ENCODE data around the gene FAM163A.

Gene FAM163A

GRCh38 chr1:179714623-179715022, 28.5 kb upstream of the FAM163A start:
- no peak overlapping the region for H3K4me3 ChIP-seq
- peaks cover 0 to 14% (median 7%) of the 10 kb centered on the region in 10 experiments; a peak in 15 of 20 replicates for H3K4me1 ChIP-seq
- H3K9me3 ChIP-seq (replicated peaks in 1 of 11) = peaks cover 63 to 68% (median 67%) of the 10 kb centered on the region in 11 experiments
- no peak overlapping the region for H3K27ac ChIP-seq
- no peaks in the 10 kb centered on the region for H3K27me3 ChIP-seq
- 0 out of 22 replicates have a peak, but pooled peaks cover 0 to 3% (median 0%) of the 10 kb centered on the region in 11 experiments for H3K36me3 ChIP-seq
- no peaks in the 10 kb centered on the region for H4K20me1 ChIP-seq
- TF ChIP-seq Cebpa-rat (IDR thresholded peaks at IDR 0.05) = no peak
- no peak overlapping the region for H3K4me2 ChIP-seq
- H3K9ac ChIP-seq = no peak overlapping the region

- no peak overlapping the region for H3K9ac ChIP-seq
- H3K36me3 ChIP-seq = 0 out of 22 replicates have a peak, but pooled peaks cover 0 to 3% (median 0%) of the 10 kb centered on the region in 11 experiments
- H3K4me3 ChIP-seq = no peak overlapping the region
- H3K4me1 ChIP-seq = no peaks in the 10 kb centered on the region
- H3K4me2 ChIP-seq = no peak overlapping the region
- TF ChIP-seq Cebpa-rat (IDR thresholded peaks at IDR 0.05) = no peak
- H3K27ac ChIP-seq = no peak overlapping the region
- H3K27me3 ChIP-seq = no peaks in the 10 kb centered on the region
- H4K20me1 ChIP-seq = no peaks in the 10 kb centered on the region
- peaks cover 73 to 89% (median 77%) of the 10 kb centered on the region in 11 experiments for H3K9me3 ChIP-seq (replicated peaks in 1 of 11)
These were observed 23.8 kb upstream of the FAM163A start for GRCh38 chr1:179719272-179719671.

- H3K27me3 ChIP-seq = no peaks in the 10 kb centered on the region
- H3K36me3 ChIP-seq = no peaks in the 10 kb centered on the region
- no peak overlapping the region for H3K27ac ChIP-seq
- no peaks in the 10 kb centered on the region for H3K4me1 ChIP-seq
- H3K9ac ChIP-seq = no peak overlapping the region
- H3K4me2 ChIP-seq = no peak overlapping the region
- no peaks in the 10 kb centered on the region; a peak in 2 of 22 replicates for H3K9me3 ChIP-seq (replicated peaks in 1 of 11)
- no peaks in the 10 kb centered on the region for H4K20me1 ChIP-seq
- H3K4me3 ChIP-seq = no peak overlapping the region
- no peak for TF ChIP-seq Cebpa-rat (IDR thresholded peaks at IDR 0.05)
These were observed 14.8 kb upstream of the FAM163A start for GRCh38 chr1:179728271-179728670.

GRCh38 chr1:179729881-179730280, 13.2 kb upstream of the FAM163A start:
- Histone ChIP-seq H3K27ac (no peak overlapping the region), H3K36me3 (no peaks in the 10 kb centered on the region), H3K4me3 (no peak overlapping the region), H3K4me1 (no peaks in the 10 kb centered on the region), H3K4me2 (no peak overlapping the region), H4K20me1 (no peaks in the 10 kb centered on the region), H3K27me3 (no peaks in the 10 kb centered on the region), H3K9me3 (replicated peaks in 1 of 11) (no peaks in the 10 kb centered on the region), H3K9ac (no peak overlapping the region)
- TF ChIP-seq Cebpa-rat (IDR thresholded peaks at IDR 0.05) = no peak

GRCh38 chr1:179731643-179732042, 11.4 kb upstream of the FAM163A start:
- H3K4me3 ChIP-seq = no peak overlapping the region
- peaks cover 0 to 4% (median 0%) of the 10 kb centered on the region in 10 experiments; a peak in 5 of 20 replicates for H3K4me1 ChIP-seq
- H3K36me3 ChIP-seq = no peaks in the 10 kb centered on the region
- H3K27ac ChIP-seq = no peak overlapping the region
- no peaks in the 10 kb centered on the region for H3K9me3 ChIP-seq (replicated peaks in 1 of 11)
- no peak overlapping the region for H3K4me2 ChIP-seq
- no peak for TF ChIP-seq Cebpa-rat (IDR thresholded peaks at IDR 0.05)
- no peaks in the 10 kb centered on the region for H3K27me3 ChIP-seq
- H4K20me1 ChIP-seq = no peaks in the 10 kb centered on the region
- no peak overlapping the region for H3K9ac ChIP-seq

GRCh38 chr1:179742291-179742690, 800 bp upstream of the FAM163A start:
- no peak overlapping the region for H3K4me3 ChIP-seq
- no peaks in the 10 kb centered on the region for H3K27me3 ChIP-seq
- H3K4me2 ChIP-seq = no peak overlapping the region

GRCh38 chr1:179743679-179744400, 749 bp downstream of the FAM163A start:
- H4K20me1 ChIP-seq = no peaks in the 10 kb centered on the region
- H3K36me3 ChIP-seq = no peaks in the 10 kb centered on the region
- no peak overlapping the region for H3K4me3 ChIP-seq
- peaks cover 25 to 39% (median 29%) of the 10 kb centered on the region in 11 experiments for H3K9me3 ChIP-seq (replicated peaks in 1 of 11)
- H3K4me1 ChIP-seq = no peaks in the 10 kb centered on the region
- no peak overlapping the region for H3K4me2 ChIP-seq
- H3K9ac ChIP-seq = no peak overlapping the region
- no peak overlapping the region for H3K27ac ChIP-seq
- TF ChIP-seq Cebpa-rat (IDR thresholded peaks at IDR 0.05) = no peak
- H3K27me3 ChIP-seq = no peaks in the 10 kb centered on the region

More at GRCh38 chr1:179742291-179742690, 800 bp upstream of the FAM163A start:
- Histone ChIP-seq H3K27ac (no peak overlapping the region), H3K36me3 (no peaks in the 10 kb centered on the region), H3K9me3 (replicated peaks in 1 of 11) (peaks cover 25 to 39% (median 29%) of the 10 kb centered on the region in 11 experiments), H3K4me1 (peaks cover 0 to 5% (median 2%) of the 10 kb centered on the region in 10 experiments; a peak in 5 of 20 replicates), H4K20me1 (no peaks in the 10 kb centered on the region), H3K9ac (no peak overlapping the region)
- no peak for TF ChIP-seq Cebpa-rat (IDR thresholded peaks at IDR 0.05)

GRCh38 chr1:179744401-179745130, 1.5 kb downstream of the FAM163A start:
- H3K9ac ChIP-seq = no peak overlapping the region
- TF ChIP-seq Cebpa-rat (IDR thresholded peaks at IDR 0.05) = no peak
- no peak overlapping the region for H3K4me3 ChIP-seq
- H3K27ac ChIP-seq = no peak overlapping the region
- no peaks in the 10 kb centered on the region for H3K27me3 ChIP-seq
- no peaks in the 10 kb centered on the region for H3K36me3 ChIP-seq
- peaks cover 25 to 39% (median 29%) of the 10 kb centered on the region in 11 experiments for H3K9me3 ChIP-seq (replicated peaks in 1 of 11)
- no peaks in the 10 kb centered on the region for H4K20me1 ChIP-seq
- no peaks in the 10 kb centered on the region for H3K4me1 ChIP-seq
- no peak overlapping the region for H3K4me2 ChIP-seq

- H3K9ac ChIP-seq = no peak overlapping the region
- H3K4me3 ChIP-seq = no peak overlapping the region
- H3K9me3 ChIP-seq (replicated peaks in 1 of 11) = peaks cover 25 to 39% (median 29%) of the 10 kb centered on the region in 11 experiments
- no peaks in the 10 kb centered on the region for H3K36me3 ChIP-seq
- no peaks in the 10 kb centered on the region for H4K20me1 ChIP-seq
- TF ChIP-seq Cebpa-rat (IDR thresholded peaks at IDR 0.05) = no peak
- no peak overlapping the region for H3K27ac ChIP-seq
- no peaks in the 10 kb centered on the region for H3K27me3 ChIP-seq
- no peak overlapping the region for H3K4me2 ChIP-seq
- no peaks in the 10 kb centered on the region for H3K4me1 ChIP-seq
These were observed 2.1 kb downstream of the FAM163A start for GRCh38 chr1:179745131-179745611.
